Astrocyte (in vitro differentiated cells and primary cell): Measurements from ENCODE around the gene TCF7L2. TPM values are rescaled to one million over a fixed set of nuclear protein-coding genes. Genes with fewer than 3 reads are reported as not detected.
A peak's percentile ranks its signal among the peaks of the same experiment; 100 is the strongest.

Experiments
- DNase-seq: peaks from one replicate; pipeline ENCODE4 v3.0.0-alpha.2; 2010; ENCODE audit warnings: low read depth
- FAIRE-seq: peaks from 2 replicates; lab custom pipeline; 2011; peaks lifted over from hg19 to GRCh38; lab: Jason Lieb, UNC
- H2AFZ ChIP-seq: 2 replicates; pipeline ENCODE4 v1.6.0; 2012; ENCODE audit warnings: low read depth, low read length, inconsistent platforms
- H3K27ac ChIP-seq: 2 replicates; pipeline ENCODE4 v1.5.1; 2011; ENCODE audit warnings: low read depth, low read length, inconsistent platforms
- H3K27me3 ChIP-seq: 2 replicates; pipeline ENCODE4 v1.6.0; 2011; ENCODE audit warnings: low read length, inconsistent platforms; ENCODE audit not compliant: insufficient read depth
- H3K36me3 ChIP-seq: 2 replicates; pipeline ENCODE4 v1.5.1; 2011; ENCODE audit warnings: low read length, inconsistent platforms; ENCODE audit not compliant: insufficient read depth
- H3K4me1 ChIP-seq: 2 replicates; pipeline ENCODE4 v1.5.1; 2011; ENCODE audit warnings: low read length, inconsistent platforms; ENCODE audit not compliant: insufficient read depth
- H3K4me2 ChIP-seq: 2 replicates; pipeline ENCODE4 v1.6.0; 2012; ENCODE audit warnings: low read length, inconsistent platforms
- H3K4me3 ChIP-seq: 2 replicates; pipeline ENCODE4 v1.5.1; 2011; ENCODE audit warnings: low read depth, mild to moderate bottlenecking, low read length, inconsistent platforms; ENCODE audit not compliant: insufficient read depth
- H3K79me2 ChIP-seq: 2 replicates; pipeline ENCODE4 v1.6.0; 2012; ENCODE audit warnings: mild to moderate bottlenecking, low read length, inconsistent platforms; ENCODE audit not compliant: insufficient read depth
- H3K9ac ChIP-seq: 2 replicates; pipeline ENCODE4 v1.6.0; 2012; ENCODE audit warnings: mild to moderate bottlenecking, low read length, inconsistent platforms
- H3K9me3 ChIP-seq: 2 replicates; pipeline ENCODE4 v1.5.1; 2012; ENCODE audit warnings: low read depth, mild to moderate bottlenecking, low read length, inconsistent platforms; ENCODE audit not compliant: insufficient read depth
- H4K20me1 ChIP-seq: 2 replicates; pipeline ENCODE4 v1.6.0; 2012; ENCODE audit warnings: low read length, inconsistent platforms; ENCODE audit not compliant: insufficient read depth
- H3K27ac Mint-ChIP-seq: one replicate; pipeline ENCODE4 v1.8.0; 2021; ENCODE audit warnings: mild to moderate bottlenecking, mixed read lengths; ENCODE audit not compliant: unreplicated experiment
- H3K27me3 Mint-ChIP-seq: one replicate; pipeline ENCODE4 v1.8.0; 2021; ENCODE audit warnings: low read depth, mixed read lengths; ENCODE audit not compliant: unreplicated experiment
- H3K36me3 Mint-ChIP-seq: one replicate; pipeline ENCODE4 v1.8.0; 2021; ENCODE audit warnings: low read depth, mixed read lengths; ENCODE audit not compliant: unreplicated experiment
- H3K4me1 Mint-ChIP-seq: one replicate; pipeline ENCODE4 v1.8.0; 2021; ENCODE audit warnings: low read depth, mixed read lengths; ENCODE audit not compliant: unreplicated experiment
- H3K4me3 Mint-ChIP-seq: one replicate; pipeline ENCODE4 v1.8.0; 2021; ENCODE audit warnings: mild to moderate bottlenecking, moderate library complexity, mixed read lengths; ENCODE audit not compliant: unreplicated experiment
- H3K9me3 Mint-ChIP-seq: one replicate; pipeline ENCODE4 v1.8.0; 2021; ENCODE audit warnings: mild to moderate bottlenecking, mixed read lengths; ENCODE audit not compliant: unreplicated experiment
- EZH2 ChIP-seq: IDR thresholded peaks from 2 replicates; pipeline ENCODE4 v1.6.1; 2012; ENCODE audit warnings: mild to moderate bottlenecking, low read length, inconsistent platforms; ENCODE audit not compliant: insufficient read depth
- total RNA-seq: library from RNA; stranded (reverse); gene quantifications from 2 replicates; pipeline ENCODE4 v1.2.1, GENCODE V29; 2021
- TF ChIP-seq, protein P1 (sequence below): IDR thresholded peaks from 2 replicates; pipeline ENCODE4 v1.5.1; 2011; ENCODE audit warnings: low read depth, mild to moderate bottlenecking, inconsistent platforms, low read length, moderate library complexity; ENCODE audit not compliant: insufficient read depth

Gene TCF7L2
- total RNA-seq, 1 donor from 2014 or later: 52.4 TPM

DNA sequence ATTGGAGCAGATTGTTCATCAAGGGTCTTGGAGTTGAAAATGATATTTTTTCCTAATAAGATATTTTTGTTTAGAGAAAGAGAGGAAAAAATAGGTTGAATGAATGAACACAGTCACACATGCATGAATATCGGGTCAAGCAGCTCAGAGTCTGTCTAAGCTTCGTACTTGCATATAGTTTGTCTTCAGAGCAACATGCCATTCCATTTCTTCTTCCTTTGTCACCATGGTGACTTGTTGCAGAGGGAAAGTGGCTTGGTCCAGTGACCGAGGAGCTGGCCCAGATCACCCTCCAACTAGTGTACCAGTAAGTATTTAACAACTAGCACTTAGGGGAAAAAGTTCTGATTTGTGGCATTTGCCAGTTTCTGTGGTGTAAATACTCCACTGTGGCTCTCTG is 232.1 kb downstream of the TCF7L2 start:
- Mint-ChIP-seq H3K9me3 (no peaks in the 10 kb centered on the region), H3K36me3 (peaks cover 2% of the 10 kb centered on the region), H3K4me3 (no peak overlapping the region), H3K27ac (no peak overlapping the region), H3K27me3 (peaks cover 15% of the 10 kb centered on the region), H3K4me1 (peaks cover 8% of the 10 kb centered on the region)
- no peak overlapping the region for H3K27ac ChIP-seq
- H4K20me1 ChIP-seq: no peaks in the 10 kb centered on the region
- no peak overlapping the region for H3K4me3 ChIP-seq
- no peaks in the 10 kb centered on the region for H3K36me3 ChIP-seq
- FAIRE-seq: no peak
- no peak overlapping the region for H3K9ac ChIP-seq
- peaks cover 1% of the 10 kb centered on the region for H3K4me1 ChIP-seq
- peaks cover 5% of the 10 kb centered on the region for H3K27me3 ChIP-seq
- no peaks in the 10 kb centered on the region for H3K79me2 ChIP-seq
- H3K9me3 ChIP-seq: no peaks in the 10 kb centered on the region
- no peak overlapping the region for H3K4me2 ChIP-seq
- TF ChIP-seq, protein P1, sequence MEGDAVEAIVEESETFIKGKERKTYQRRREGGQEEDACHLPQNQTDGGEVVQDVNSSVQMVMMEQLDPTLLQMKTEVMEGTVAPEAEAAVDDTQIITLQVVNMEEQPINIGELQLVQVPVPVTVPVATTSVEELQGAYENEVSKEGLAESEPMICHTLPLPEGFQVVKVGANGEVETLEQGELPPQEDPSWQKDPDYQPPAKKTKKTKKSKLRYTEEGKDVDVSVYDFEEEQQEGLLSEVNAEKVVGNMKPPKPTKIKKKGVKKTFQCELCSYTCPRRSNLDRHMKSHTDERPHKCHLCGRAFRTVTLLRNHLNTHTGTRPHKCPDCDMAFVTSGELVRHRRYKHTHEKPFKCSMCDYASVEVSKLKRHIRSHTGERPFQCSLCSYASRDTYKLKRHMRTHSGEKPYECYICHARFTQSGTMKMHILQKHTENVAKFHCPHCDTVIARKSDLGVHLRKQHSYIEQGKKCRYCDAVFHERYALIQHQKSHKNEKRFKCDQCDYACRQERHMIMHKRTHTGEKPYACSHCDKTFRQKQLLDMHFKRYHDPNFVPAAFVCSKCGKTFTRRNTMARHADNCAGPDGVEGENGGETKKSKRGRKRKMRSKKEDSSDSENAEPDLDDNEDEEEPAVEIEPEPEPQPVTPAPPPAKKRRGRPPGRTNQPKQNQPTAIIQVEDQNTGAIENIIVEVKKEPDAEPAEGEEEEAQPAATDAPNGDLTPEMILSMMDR: no peak
- TF ChIP-seq EZH2: no peak
- H2AFZ ChIP-seq: no peak overlapping the region
- no peak for DNase-seq

DNA sequence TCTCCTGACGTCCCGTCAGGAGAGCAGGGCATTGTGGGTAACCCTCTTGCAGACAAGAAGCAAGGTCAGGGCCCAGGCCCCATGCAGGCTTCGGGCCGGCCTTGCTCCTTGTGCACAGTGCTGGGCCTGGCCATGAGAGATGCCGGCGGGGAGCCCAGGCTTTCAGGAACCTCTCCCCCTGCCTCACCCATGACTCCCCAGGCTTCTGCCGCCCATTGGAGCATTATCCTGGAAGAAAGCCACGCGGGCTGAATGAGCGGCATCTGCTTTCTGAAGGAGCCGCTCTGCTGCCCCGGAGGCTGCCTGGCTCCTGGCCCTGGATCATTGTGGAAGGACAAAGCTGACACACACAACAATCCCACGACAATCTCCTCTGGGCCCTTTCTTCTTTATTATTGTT is 233.5 kb downstream of the TCF7L2 start:
- Histone ChIP-seq H4K20me1 (no peaks in the 10 kb centered on the region), H3K4me3 (no peak overlapping the region), H3K4me1 (peaks cover 4% of the 10 kb centered on the region), H3K79me2 (no peaks in the 10 kb centered on the region), H2AFZ (peak overlapping the region; percentile 8), H3K9me3 (no peaks in the 10 kb centered on the region), H3K27ac (no peak overlapping the region), H3K9ac (no peak overlapping the region), H3K4me2 (no peak overlapping the region), H3K27me3 (peaks cover 2% of the 10 kb centered on the region), H3K36me3 (no peaks in the 10 kb centered on the region)
- no peak overlapping the region for H3K27ac Mint-ChIP-seq
- peaks cover 6% of the 10 kb centered on the region for H3K36me3 Mint-ChIP-seq
- H3K4me3 Mint-ChIP-seq: no peak overlapping the region
- H3K9me3 Mint-ChIP-seq: no peaks in the 10 kb centered on the region
- no peak for TF ChIP-seq EZH2
- TF ChIP-seq, protein P1: no peak
- peaks cover 12% of the 10 kb centered on the region for H3K4me1 Mint-ChIP-seq
- H3K27me3 Mint-ChIP-seq: peaks cover 11% of the 10 kb centered on the region
- no peak for DNase-seq
- FAIRE-seq: no peak

DNA sequence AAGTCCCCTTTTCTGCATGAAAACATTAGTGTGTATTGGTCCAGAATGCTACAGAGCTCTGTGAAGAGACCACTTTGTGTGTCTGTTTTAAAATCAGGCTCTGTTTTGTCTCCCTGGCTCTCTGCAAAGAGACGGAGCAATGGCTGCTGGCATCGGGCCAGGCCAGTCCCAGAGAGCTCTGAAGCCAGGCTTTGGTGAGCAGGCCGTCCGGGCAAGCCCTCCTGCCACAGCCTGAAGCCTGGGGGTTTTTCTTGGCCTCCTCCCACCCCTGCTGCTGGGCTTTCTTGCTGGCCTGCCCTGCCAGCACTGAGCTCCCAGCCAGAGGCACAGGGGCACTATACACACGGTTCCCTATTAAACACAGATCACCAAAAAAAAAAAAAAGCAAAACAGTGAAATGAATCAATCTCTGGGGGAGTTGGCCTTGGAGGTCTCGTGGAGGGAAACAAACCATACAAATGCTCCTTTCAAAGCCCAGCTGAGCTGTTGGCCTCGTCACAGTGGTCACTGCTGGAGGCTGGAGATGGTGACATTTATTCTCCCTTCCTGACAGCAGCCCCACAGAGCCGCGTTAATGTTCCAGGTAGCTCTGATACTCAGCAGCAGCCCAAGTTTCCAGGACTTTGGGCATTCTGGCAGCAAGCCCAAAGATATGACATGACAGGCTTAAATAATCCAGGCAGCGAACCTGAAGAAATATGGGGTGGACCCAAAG is 237.2 kb downstream of the TCF7L2 start:
- Mint-ChIP-seq H3K4me1 (peaks cover 10% of the 10 kb centered on the region), H3K4me3 (no peak overlapping the region), H3K27me3 (peaks cover 15% of the 10 kb centered on the region), H3K36me3 (peaks cover 8% of the 10 kb centered on the region), H3K9me3 (peaks cover 3% of the 10 kb centered on the region), H3K27ac (peak overlapping the region; percentile 29)
- Histone ChIP-seq H2AFZ (peak overlapping the region; percentile 1), H3K4me2 (peak overlapping the region; percentile 37), H3K9me3 (no peaks in the 10 kb centered on the region), H3K27me3 (no peaks in the 10 kb centered on the region), H4K20me1 (no peaks in the 10 kb centered on the region), H3K4me1 (peaks cover 4% of the 10 kb centered on the region), H3K27ac (no peak overlapping the region), H3K36me3 (no peaks in the 10 kb centered on the region), H3K79me2 (no peaks in the 10 kb centered on the region), H3K9ac (no peak overlapping the region), H3K4me3 (no peak overlapping the region)
- TF ChIP-seq EZH2: no peak
- TF ChIP-seq, protein P1: no peak
- DNase-seq (peak; percentile 10), FAIRE-seq (no peak)
